GM19455 (cell line): ENCODE data around the gene ABHD17C.
A peak's percentile ranks its signal among the peaks of the same experiment; 100 is the strongest.

Experiments used
- ATAC-seq: cut with Tn5 transposase; IDR thresholded peaks from one replicate; pipeline ENCODE4 v1.9.1; 2021; ENCODE audit not compliant: unreplicated experiment

The ABHD17C gene

GRCh38 chr15:80689294-80689693 lies 5.8 kb upstream of the ABHD17C start:
- ATAC-seq: no peak

GRCh38 chr15:80689716-80690115 lies 5.4 kb upstream of the ABHD17C start:
- no peak for ATAC-seq

DNA sequence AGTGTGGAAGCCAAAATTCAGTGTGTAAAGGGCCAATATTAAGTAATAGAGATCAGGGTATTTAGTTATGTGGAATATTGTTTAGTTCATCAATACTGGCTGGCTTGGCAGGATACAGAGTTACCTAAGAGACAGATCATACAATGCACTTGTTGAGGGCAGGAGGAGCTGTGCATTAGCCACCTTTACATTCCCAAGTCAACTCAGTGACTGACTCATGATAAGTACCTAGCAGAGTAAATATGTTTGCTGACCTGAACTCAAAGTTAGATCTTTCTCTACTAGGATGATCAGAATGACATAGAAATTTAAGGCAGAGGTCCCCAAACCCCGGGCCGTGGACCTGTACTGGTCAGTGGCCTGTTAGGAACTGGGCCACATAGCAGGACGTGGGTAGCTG lies 3.5 kb upstream of the ABHD17C start:
- ATAC-seq: no peak

GRCh38 chr15:80693682-80694610 lies 1.2 kb upstream of the ABHD17C start:
- ATAC-seq: no peak

DNA sequence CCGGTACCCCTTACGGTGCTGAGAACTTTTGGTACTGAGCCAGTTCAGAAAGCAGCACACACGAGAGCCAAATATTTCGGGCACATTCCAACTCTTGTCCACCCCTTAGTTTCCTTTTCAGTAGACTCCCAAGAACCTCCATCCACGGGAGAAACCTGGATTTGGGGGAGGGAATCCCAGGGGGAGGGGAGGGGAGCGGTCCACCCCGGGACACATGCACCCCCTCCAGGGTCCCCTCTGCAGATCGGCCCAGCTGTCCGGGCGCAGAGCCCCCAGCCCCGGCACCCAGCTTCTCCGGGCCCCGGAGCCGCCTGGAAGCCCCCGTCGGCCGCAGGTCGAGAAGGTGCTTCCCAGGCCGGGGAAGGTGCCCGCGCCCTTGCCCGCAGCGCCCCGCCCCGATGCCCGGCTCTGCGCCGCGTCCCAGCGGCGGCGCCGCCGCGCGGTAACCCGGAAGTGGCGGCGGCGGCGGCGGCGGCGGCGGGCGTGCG lies 455 bp upstream of the ABHD17C start:
- peak; percentile 33 for ATAC-seq

DNA sequence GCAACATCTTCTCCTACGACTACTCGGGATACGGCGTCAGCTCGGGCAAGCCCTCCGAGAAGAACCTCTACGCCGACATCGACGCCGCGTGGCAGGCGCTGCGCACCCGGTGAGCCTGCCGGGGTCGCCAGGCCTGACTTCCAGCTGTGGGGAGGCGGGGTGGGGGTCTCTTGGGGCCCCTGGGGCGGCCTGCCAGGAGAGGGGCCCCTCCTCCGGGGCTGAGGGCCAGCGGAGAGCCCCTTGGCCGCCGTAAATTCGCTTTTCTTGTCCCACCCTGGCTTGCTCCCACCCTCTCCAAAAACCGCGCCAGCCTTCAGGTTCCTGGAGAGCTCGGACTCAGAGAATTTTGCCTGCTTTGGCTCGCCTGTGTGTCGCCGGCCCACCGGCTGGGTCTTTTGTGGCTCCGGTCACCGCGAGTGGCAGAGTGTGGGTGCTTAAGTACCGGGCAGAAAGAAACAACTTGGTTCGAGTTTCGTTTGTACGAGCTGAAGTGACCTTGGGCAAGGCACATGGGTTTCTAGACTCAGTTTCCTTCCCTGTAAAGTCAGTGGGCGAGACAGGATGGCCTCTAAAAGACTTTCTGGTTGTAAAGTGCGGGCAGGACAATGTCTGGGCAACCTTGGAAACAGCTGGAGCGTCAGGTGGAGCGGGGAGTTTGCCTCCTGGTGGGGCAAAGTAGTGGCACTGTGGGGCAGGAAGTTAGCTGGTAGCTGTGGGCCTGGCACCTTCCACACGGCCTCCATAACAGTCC lies 976 bp downstream of the ABHD17C start:
- no peak for ATAC-seq

- no peak for ATAC-seq
Observed at GRCh38 chr15:80697075-80697685, 2.1 kb downstream of the ABHD17C start.

DNA sequence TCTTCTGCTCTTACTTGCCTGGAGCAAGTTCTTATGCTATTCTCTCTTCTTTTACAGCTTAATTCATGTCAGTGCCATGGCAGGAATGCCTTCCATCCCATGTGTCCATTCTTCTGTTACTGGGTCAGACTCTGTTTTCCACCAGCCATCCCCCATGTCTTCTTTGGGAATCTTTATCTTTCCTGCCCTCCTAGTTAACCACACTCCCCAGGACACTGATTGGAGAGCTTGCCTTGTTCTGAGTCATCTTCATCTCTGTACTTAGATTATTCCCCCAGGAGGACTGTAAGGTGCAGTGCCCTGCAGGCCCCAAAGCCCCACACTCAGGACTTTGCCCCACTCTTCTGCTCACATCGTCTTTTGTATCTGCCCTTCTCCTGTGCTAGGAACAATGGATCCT lies 3.6 kb downstream of the ABHD17C start:
- ATAC-seq: no peak

GRCh38 chr15:80699981-80700380 lies 4.9 kb downstream of the ABHD17C start:
- ATAC-seq: no peak

DNA sequence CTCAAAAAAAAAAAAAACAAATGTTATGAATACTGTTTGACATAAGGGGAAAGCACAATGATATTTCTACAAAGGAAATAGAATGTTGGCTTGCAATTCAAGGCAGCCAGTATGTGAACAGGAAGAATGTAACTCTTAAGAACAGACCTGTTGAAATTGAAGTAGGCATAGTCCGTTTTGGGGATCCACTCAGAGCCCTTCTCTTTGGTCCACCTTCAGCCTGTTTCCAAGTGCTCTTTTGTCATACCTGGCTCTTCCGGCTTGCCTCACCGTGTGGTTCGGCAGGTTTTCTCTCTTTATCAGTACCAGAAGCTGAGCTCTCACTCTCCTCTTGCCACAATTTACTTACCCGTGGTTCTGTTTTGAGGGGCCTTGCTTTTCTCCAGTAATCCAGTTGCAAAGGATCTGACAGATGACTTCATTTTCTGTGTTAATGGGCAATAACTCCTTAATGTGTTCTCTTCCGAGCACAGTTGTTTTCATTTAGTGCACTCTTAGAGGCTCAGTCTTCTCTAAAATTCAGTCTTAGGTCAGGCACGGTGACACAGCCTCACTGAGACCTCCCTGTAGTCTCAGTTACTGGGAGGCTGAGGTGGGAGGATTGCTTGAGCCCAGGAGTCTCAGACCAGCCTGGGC lies 6.7 kb downstream of the ABHD17C start:
- no peak for ATAC-seq

DNA sequence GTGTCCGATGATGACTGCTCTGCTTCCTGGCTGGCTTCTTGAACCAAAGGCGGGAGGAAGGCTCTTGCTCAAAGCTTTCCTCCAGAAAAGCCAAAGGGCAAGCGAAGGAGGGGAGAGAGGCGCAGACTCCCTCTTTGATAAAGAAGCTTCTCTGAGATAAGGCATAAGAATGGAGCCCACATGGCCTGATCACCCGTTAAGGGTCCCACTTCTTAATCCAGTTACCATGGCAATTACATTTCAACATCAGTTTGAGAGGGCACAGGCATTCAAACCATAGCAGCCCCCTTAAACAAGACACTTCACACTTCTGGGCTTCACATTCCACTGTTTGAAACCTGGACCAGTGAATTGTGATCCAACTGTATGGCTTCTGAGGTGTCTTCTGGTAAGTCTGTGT lies 8.0 kb downstream of the ABHD17C start:
- ATAC-seq: no peak

GRCh38 chr15:80703965-80704364 lies 8.9 kb downstream of the ABHD17C start:
- ATAC-seq: no peak

- no peak for ATAC-seq
Observed at GRCh38 chr15:80706161-80706560, 11.1 kb downstream of the ABHD17C start.

DNA sequence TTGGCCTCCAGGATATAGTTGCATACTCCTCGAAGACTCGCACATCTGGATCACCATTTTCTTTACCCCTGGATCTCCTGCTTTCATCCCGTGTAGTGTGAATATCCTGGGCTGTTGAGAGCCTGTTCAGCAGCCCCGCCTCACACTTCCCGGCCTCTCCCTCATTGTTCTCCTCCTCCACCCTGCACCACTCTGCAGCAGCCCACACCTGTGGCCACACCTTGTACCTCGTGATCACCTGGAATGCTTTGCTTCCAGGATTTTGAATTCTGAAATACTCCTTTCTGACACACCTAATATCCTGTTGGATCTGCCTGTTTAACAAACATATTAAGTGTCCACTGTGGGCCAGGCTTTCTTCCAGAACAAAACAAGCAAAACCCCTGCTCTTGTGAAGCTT lies 14.4 kb downstream of the ABHD17C start:
- ATAC-seq: no peak

- ATAC-seq: no peak
Observed at GRCh38 chr15:80710635-80711554, 15.8 kb downstream of the ABHD17C start.

GRCh38 chr15:80711886-80712285 lies 16.8 kb downstream of the ABHD17C start:
- no peak for ATAC-seq

- ATAC-seq: no peak
Observed at GRCh38 chr15:80712956-80713355, 17.8 kb downstream of the ABHD17C start.

- ATAC-seq: no peak
Observed at GRCh38 chr15:80721476-80721875, 26.4 kb downstream of the ABHD17C start.

DNA sequence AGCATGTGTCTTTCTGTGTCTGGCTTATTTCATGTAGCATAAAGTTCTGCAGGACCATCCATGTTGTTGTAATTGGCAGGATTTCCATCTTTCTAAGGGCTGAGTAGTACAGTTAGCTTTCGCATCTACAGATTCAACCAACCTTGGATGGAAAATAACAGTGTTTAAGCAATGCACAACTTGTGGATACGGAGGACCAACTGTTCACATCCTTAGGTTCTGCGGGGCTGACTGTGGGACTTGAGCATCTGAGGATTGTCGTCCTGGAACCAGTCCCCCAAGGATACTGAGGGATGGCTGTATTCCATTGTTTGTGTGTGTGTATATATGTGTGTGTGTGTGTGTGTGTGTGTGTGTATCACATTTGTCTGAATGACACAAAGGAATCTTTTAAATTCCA lies 27.7 kb downstream of the ABHD17C start:
- no peak for ATAC-seq

DNA sequence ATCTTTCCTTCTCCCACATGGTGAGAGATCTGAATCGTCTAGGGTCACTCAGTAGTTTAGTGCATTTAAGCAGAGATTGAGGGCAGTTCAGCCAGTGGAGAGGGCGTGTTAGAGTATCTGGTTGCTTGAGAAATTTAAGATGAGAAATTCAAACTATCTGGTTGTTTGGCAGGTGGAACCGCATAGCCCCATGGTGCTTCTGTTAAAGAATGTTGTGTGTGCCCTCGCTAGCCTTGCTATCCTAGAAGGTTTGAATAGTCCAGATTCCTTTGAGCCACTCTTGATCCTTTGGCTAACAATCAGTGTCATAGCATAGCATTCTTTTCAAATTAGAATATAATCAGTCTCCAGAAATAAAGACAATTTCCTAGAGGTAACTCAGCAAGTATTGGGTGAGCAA lies 32.1 kb downstream of the ABHD17C start:
- no peak for ATAC-seq
